ENCODE results near the gene DLG5.

DNA sequence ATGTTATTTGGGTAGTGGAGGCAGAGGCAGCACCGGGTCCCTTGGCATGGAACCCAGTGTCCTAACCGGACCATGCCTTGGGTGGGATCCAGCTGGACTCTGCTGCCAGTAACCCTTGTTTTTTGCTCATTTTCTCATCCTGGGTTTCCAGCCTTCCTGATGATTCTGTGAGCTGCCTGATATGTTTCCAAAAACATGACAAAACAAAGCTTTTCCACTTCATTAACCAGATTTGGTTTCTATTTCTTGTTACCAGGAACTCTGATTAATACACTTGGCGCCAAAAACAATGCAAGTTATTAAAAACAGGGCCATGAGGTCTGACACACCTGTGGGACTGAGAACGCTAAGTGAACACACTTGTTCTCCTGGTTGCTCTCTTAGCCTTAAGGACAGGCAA, 32.8 kb upstream of the DLG5 start:
- TF ChIP-seq, protein P1, sequence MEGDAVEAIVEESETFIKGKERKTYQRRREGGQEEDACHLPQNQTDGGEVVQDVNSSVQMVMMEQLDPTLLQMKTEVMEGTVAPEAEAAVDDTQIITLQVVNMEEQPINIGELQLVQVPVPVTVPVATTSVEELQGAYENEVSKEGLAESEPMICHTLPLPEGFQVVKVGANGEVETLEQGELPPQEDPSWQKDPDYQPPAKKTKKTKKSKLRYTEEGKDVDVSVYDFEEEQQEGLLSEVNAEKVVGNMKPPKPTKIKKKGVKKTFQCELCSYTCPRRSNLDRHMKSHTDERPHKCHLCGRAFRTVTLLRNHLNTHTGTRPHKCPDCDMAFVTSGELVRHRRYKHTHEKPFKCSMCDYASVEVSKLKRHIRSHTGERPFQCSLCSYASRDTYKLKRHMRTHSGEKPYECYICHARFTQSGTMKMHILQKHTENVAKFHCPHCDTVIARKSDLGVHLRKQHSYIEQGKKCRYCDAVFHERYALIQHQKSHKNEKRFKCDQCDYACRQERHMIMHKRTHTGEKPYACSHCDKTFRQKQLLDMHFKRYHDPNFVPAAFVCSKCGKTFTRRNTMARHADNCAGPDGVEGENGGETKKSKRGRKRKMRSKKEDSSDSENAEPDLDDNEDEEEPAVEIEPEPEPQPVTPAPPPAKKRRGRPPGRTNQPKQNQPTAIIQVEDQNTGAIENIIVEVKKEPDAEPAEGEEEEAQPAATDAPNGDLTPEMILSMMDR (conservative IDR thresholded peaks at IDR 0.05), result no peak
- TF ChIP-seq EZH2 (IDR thresholded peaks at IDR 0.05; ENCODE audit: low read depth), result no peak

All from PC-9 (cell line).